Sigmoid colon (tissue), 7 donors: ENCODE data around the gene LEMD2. TPM values are rescaled to one million over a fixed set of nuclear protein-coding genes. Genes with fewer than 3 reads are reported as not detected.

ENCODE experiments used
- DNase-seq: peaks from one replicate; pipeline ENCODE4 v3.0.0-alpha.2; 2019
- H3K27ac ChIP-seq, 4 donors: fragments of 200-600 bp; sonication (generic); one replicate each; pipeline ENCODE4 v1.5.1; 2016 to 2019; ENCODE audit warnings: mild to moderate bottlenecking in 1 of 4
- H3K27me3 ChIP-seq, 3 donors: fragments of 200-600 bp; sonication (generic); one replicate each; pipeline ENCODE4 v1.5.1; 2019; ENCODE audit warnings: mild to moderate bottlenecking in 1 of 3
- H3K36me3 ChIP-seq, 4 donors: fragments of 200-600 bp; sonication (generic); one replicate each; pipeline ENCODE4 v1.5.1; 2016 to 2019
- H3K4me1 ChIP-seq, 4 donors: fragments of 200-600 bp; sonication (generic); one replicate each; pipeline ENCODE4 v1.5.1; 2017 to 2019
- H3K4me3 ChIP-seq, 4 donors: fragments of 200-600 bp; sonication (generic); one replicate each; pipeline ENCODE4 v1.5.1; 2017 to 2019; ENCODE audit warnings: mild to moderate bottlenecking in 2 of 4, moderate library complexity in 1 of 4
- H3K9me3 ChIP-seq, 4 donors: fragments of 200-600 bp in 3 of 4; sonication (generic) in 3 of 4; one replicate each; pipeline versions ENCODE4 v1.5.1 to v1.6.1; 2013 to 2019
- EP300 ChIP-seq, 4 donors: sonication (generic); formaldehyde crosslinking; IDR thresholded peaks; one replicate each; pipeline ENCODE4 v1.6.1; 2017; ENCODE audit warnings: antibody characterized with exemption in 4 of 4
- POLR2A ChIP-seq, 2 donors: fragments of 450-650 bp; IDR thresholded peaks; one replicate each; pipeline ENCODE4 v1.6.1; 2016; ENCODE audit warnings: antibody characterized with exemption in 2 of 2, mild to moderate bottlenecking in 2 of 2, moderate library complexity in 2 of 2
- POLR2AphosphoS5 ChIP-seq, 4 donors: sonication (generic); formaldehyde crosslinking; IDR thresholded peaks; one replicate each; pipeline ENCODE4 v1.6.1; 2017; ENCODE audit warnings: antibody characterized with exemption in 4 of 4
- WGBS, 2 donors: extraction: QIAGEN DNeasy Blood & Tissue Kit; methylation state at CpG; one replicate each; pipeline ENCODE4 v1.1.7; 2013; 5-methylcytosine and 5-hydroxymethylcytosine counted together
- intact Hi-C: fragments of 100-400 bp; cut with DNase I; formaldehyde crosslinking; loops from one replicate; pipeline ENCODE4 v1.15.1; 2023
- polyA plus RNA-seq, 3 donors: library from polyadenylated mRNA; stranded (reverse); fragments of 200-250 nt; gene quantifications; one replicate each; pipeline ENCODE4 v1.2.3, GENCODE V29; 2013
- total RNA-seq, 4 donors: library from RNA; depleted of rRNA; stranded (reverse); fragments of >200 nt; gene quantifications; one replicate each; pipeline ENCODE4 v1.1.0, GENCODE V29; 2016
- TF ChIP-seq, protein P1 (sequence below), 4 experiments: fragments of 450-650 bp in 3 of 4; fragments of 200-600 bp in 1 of 4; IDR thresholded peaks; one replicate each; pipeline ENCODE4 v1.5.1; 2016 to 2019; ENCODE audit warnings: antibody characterized with exemption in 4 of 4, mild to moderate bottlenecking in 3 of 4, moderate library complexity in 2 of 4
- donor health status: healthy with polysubstance abuse.
- donor health status: Bipolar disorder and iron deficiency.
- donor health status: healthy.

The LEMD2 gene
- total and polyA plus RNA-seq, 7 donors = 17.6 to 71.6 (median 38.3) TPM

DNA sequence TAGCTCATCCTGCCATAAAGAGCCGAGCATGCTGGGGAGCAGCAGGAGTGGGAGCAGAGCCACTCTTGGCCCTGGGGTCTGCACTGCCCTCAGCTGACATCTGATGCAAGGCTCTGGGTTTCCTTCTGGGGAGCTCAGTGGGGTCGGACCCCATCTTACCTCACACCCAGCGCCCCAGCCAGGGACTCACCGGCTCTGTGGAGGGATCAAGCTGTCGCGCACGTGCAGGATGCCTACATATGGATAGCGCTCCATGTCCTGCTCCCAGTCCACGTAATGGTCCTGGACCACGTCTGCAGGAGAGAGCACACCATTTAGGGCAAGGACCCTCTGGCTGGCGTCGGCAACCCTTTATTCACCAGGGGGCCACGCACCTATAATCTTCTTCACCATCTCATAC is 12.2 kb downstream of the LEMD2 start:
- H3K27me3 ChIP-seq = no peaks in the 10 kb centered on the region
- TF ChIP-seq POLR2A (IDR thresholded peaks at IDR 0.05) (no peak), POLR2AphosphoS5 (IDR thresholded peaks at IDR 0.05) (no peak)
- TF ChIP-seq, protein P1, sequence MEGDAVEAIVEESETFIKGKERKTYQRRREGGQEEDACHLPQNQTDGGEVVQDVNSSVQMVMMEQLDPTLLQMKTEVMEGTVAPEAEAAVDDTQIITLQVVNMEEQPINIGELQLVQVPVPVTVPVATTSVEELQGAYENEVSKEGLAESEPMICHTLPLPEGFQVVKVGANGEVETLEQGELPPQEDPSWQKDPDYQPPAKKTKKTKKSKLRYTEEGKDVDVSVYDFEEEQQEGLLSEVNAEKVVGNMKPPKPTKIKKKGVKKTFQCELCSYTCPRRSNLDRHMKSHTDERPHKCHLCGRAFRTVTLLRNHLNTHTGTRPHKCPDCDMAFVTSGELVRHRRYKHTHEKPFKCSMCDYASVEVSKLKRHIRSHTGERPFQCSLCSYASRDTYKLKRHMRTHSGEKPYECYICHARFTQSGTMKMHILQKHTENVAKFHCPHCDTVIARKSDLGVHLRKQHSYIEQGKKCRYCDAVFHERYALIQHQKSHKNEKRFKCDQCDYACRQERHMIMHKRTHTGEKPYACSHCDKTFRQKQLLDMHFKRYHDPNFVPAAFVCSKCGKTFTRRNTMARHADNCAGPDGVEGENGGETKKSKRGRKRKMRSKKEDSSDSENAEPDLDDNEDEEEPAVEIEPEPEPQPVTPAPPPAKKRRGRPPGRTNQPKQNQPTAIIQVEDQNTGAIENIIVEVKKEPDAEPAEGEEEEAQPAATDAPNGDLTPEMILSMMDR (IDR thresholded peaks at IDR 0.05) = no peak
- peaks cover 69 to 96% (median 88%) of the 10 kb centered on the region in 4 donors for H3K36me3 ChIP-seq
- H3K27ac ChIP-seq = no peak overlapping the region
- no peak overlapping the region for H3K4me3 ChIP-seq
- H3K4me1 ChIP-seq = peaks cover 0 to 20% (median 12%) of the 10 kb centered on the region in 4 donors
- H3K9me3 ChIP-seq = no peaks in the 10 kb centered on the region
- WGBS, 2 donors = 90 to 94% methylated on average over 13 of the region's 13 CpGs
- intact Hi-C loops = no loop called here
- no peak for DNase-seq

DNA sequence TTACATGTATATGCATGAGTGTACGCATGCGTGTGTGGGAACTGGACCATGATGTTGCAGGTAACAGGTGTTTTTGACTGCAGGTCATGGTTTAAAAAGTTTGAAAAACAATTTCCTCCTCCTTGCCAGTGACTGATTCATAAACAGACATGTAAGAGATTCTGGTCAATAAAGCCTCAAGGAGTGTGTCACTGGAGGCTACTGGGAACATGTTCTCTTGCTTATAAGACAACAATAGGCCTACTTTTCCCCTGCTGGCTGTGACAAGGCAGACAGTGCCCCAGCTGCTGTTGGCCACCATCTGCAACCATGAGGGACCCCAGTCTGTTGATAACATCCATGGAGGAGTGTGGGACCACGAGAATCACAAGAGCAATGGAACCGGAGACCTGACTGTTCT is 12.7 kb downstream of the LEMD2 start:
- H3K4me3 ChIP-seq = no peak overlapping the region
- H3K4me1 ChIP-seq = peaks cover 0 to 20% (median 15%) of the 10 kb centered on the region in 4 donors
- 95 to 98% methylated on average over 4 of the region's 4 CpGs for WGBS, 2 donors
- H3K27ac ChIP-seq = no peak overlapping the region
- no peak for DNase-seq
- no peaks in the 10 kb centered on the region for H3K27me3 ChIP-seq
- intact Hi-C loops = no loop called here
- no peak for TF ChIP-seq EP300 (IDR thresholded peaks at IDR 0.05)
- TF ChIP-seq POLR2AphosphoS5 (IDR thresholded peaks at IDR 0.05) = no peak
- no peak for TF ChIP-seq POLR2A (IDR thresholded peaks at IDR 0.05)
- TF ChIP-seq, protein P1 (IDR thresholded peaks at IDR 0.05) = no peak
- peaks cover 69 to 91% (median 86%) of the 10 kb centered on the region in 4 donors for H3K36me3 ChIP-seq
- no peaks in the 10 kb centered on the region for H3K9me3 ChIP-seq

DNA sequence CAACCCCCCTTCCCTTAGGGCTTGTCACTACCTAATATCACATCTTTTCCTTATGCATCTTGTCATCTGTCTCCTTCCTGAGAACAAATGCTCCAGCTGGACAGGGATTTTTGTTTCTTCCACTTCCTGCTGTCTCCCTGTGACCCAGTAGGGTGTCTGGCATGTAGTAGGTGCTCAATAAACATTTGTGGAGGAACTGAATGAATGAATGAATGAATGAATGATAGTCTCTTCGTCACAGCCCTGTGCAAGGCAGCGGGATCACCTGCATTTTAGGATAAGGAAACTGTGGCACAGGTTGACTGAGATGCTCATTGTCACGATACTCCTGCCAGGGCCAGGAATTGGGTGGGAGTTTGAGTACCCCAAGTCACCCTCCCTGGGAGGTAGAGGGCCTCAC is 14.2 kb downstream of the LEMD2 start:
- TF ChIP-seq, protein P1 (IDR thresholded peaks at IDR 0.05) = no peak
- intact Hi-C loops = loop anchor here (5.0 kb wide), 1 partner anchor 113 kb away; no protein-coding TSS in a partner anchor
- Histone ChIP-seq H3K4me1 (peaks cover 0 to 28% (median 27%) of the 10 kb centered on the region in 4 donors), H3K36me3 (peaks cover 61 to 77% (median 73%) of the 10 kb centered on the region in 4 donors), H3K9me3 (no peaks in the 10 kb centered on the region), H3K27me3 (no peaks in the 10 kb centered on the region), H3K27ac (no peak overlapping the region), H3K4me3 (no peak overlapping the region)
- no peak for DNase-seq
- 97 to 98% methylated on average over 3 of the region's 3 CpGs for WGBS, 2 donors

DNA sequence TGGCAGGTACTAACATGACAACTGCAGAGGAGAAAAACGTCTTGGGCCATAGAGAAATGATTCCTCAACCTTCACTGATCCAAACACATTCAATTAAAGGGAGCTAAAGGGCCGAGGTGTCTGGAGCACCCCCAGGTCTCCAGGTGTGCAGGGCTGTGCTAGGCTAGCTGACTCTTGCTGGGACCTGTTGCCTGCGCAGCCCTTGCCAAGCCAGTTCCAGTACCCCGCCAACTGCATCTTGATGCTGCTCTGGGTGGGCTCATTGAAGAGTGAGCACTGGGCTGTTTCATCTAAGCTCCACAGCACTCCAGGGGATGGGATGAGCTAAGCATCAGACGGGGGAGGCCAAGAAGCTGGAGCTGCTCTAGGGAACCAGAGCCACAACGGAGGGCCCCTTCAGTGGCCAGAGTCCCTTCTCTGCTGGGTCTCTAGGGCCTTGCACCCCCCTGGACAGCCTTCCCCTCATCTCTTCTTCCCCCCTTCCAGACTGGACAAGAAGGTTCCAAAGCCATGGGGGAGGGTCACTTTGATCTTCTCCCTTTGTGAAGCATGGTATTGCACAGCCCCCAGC is 15.9 kb downstream of the LEMD2 start:
- H3K36me3 ChIP-seq = peaks cover 43 to 59% (median 55%) of the 10 kb centered on the region in 4 donors
- peaks cover 0 to 43% (median 36%) of the 10 kb centered on the region in 4 donors for H3K4me1 ChIP-seq
- no peaks in the 10 kb centered on the region for H3K9me3 ChIP-seq
- TF ChIP-seq POLR2A (IDR thresholded peaks at IDR 0.05) (no peak), EP300 (IDR thresholded peaks at IDR 0.05) (no peak), POLR2AphosphoS5 (IDR thresholded peaks at IDR 0.05) (no peak)
- TF ChIP-seq, protein P1 (IDR thresholded peaks at IDR 0.05) = no peak
- H3K4me3 ChIP-seq = no peak overlapping the region
- no peak overlapping the region for H3K27ac ChIP-seq
- peaks cover 0 to 9% (median 0%) of the 10 kb centered on the region in 3 donors for H3K27me3 ChIP-seq
- DNase-seq = no peak
- intact Hi-C loops = loop anchor here (5.0 kb wide), 1 partner anchor 114 kb away; no protein-coding TSS in a partner anchor
- 81 to 89% methylated on average over 6 of the region's 6 CpGs for WGBS, 2 donors
